HEK293 (cell line): ENCODE data around the gene SYNC.
"Not testable (repeated sequence)": the region's sequence is repeated elsewhere in the genome, so short reads cannot be mapped to it uniquely, and the experiment has no call there.

ENCODE experiments used
- BCL11A ChIP-seq: fragments of 450-650 bp; formaldehyde crosslinking; IDR thresholded peaks from 2 replicates; pipeline ENCODE4 v1.5.1; 2016; ENCODE audit warnings: low read depth, missing biosample characterization, missing genetic modification characterization
- ZBTB7A ChIP-seq: fragments of 450-650 bp; formaldehyde crosslinking; IDR thresholded peaks from 2 replicates; pipeline ENCODE4 v1.5.1; 2016; ENCODE audit warnings: low read depth, missing biosample characterization, missing genetic modification characterization
- ZNF37A ChIP-seq: fragments of 450-650 bp; IDR thresholded peaks from 2 replicates; pipeline ENCODE4 v1.5.1; 2018; ENCODE audit warnings: missing biosample characterization, missing genetic modification characterization
- ZNF48 ChIP-seq: fragments of 450-650 bp; formaldehyde crosslinking; IDR thresholded peaks from 2 replicates; pipeline ENCODE4 v1.5.1; 2016; ENCODE audit warnings: missing biosample characterization, missing genetic modification characterization
- ZNF548 ChIP-seq: fragments of 450-650 bp; formaldehyde crosslinking; IDR thresholded peaks from 2 replicates; pipeline ENCODE4 v1.5.1; 2016; ENCODE audit warnings: missing biosample characterization, missing genetic modification characterization
- ZNF561 ChIP-seq: fragments of 450-650 bp; IDR thresholded peaks from 2 replicates; pipeline ENCODE4 v1.5.1; 2018; ENCODE audit warnings: missing biosample characterization, missing genetic modification characterization, borderline replicate concordance
- ZNF768 ChIP-seq: fragments of 450-650 bp; formaldehyde crosslinking; IDR thresholded peaks from 2 replicates; pipeline ENCODE4 v1.5.1; 2018; ENCODE audit warnings: missing biosample characterization, mild to moderate bottlenecking, missing genetic modification characterization
- ZSCAN16 ChIP-seq: fragments of 450-650 bp; formaldehyde crosslinking; IDR thresholded peaks from 2 replicates; pipeline ENCODE4 v1.5.1; 2016; ENCODE audit warnings: missing biosample characterization, missing genetic modification characterization
- TF ChIP-seq, protein P1 (sequence below): sonication (generic); formaldehyde crosslinking; IDR thresholded peaks from 2 replicates; pipeline ENCODE4 v1.8.1; 2022; ENCODE audit warnings: mild to moderate bottlenecking, moderate library complexity, missing genetic modification reagents
- TF ChIP-seq, protein P2 (sequence below): fragments of 450-650 bp; formaldehyde crosslinking; IDR thresholded peaks from 2 replicates; pipeline ENCODE4 v1.5.1; 2016; ENCODE audit warnings: missing biosample characterization, missing genetic modification characterization
- TF ChIP-seq, protein P3 (sequence below): fragments of 450-650 bp; formaldehyde crosslinking; IDR thresholded peaks from 2 replicates; pipeline ENCODE4 v1.5.1; 2017; ENCODE audit warnings: missing biosample characterization, mild to moderate bottlenecking, missing genetic modification characterization, moderate library complexity

DNA sequence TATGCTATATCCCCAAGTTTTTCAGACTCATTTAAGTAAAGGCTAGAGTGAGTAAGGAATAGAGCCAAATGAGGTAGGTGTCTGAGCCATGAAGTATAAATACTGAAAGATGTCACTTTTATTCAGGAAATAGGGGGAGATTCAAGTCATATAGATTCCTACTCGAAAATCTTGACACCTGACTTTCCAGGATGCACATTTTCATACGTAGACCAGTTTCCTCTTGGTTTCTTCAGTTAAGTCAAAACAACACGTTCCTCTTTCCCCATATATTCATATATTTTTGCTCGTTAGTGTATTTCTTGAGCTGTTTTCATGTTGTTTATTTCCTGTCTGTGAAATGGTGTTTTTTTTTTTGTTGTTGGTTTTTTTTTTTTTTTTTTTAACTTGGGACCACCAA, 22.6 kb downstream of the SYNC start:
- TF ChIP-seq, protein P1, sequence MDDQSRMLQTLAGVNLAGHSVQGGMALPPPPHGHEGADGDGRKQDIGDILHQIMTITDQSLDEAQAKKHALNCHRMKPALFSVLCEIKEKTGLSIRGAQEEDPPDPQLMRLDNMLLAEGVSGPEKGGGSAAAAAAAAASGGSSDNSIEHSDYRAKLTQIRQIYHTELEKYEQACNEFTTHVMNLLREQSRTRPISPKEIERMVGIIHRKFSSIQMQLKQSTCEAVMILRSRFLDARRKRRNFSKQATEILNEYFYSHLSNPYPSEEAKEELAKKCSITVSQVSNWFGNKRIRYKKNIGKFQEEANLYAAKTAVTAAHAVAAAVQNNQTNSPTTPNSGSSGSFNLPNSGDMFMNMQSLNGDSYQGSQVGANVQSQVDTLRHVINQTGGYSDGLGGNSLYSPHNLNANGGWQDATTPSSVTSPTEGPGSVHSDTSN (CRISPR knock-in tag) = not testable (repeated sequence)
- TF ChIP-seq, protein P2, sequence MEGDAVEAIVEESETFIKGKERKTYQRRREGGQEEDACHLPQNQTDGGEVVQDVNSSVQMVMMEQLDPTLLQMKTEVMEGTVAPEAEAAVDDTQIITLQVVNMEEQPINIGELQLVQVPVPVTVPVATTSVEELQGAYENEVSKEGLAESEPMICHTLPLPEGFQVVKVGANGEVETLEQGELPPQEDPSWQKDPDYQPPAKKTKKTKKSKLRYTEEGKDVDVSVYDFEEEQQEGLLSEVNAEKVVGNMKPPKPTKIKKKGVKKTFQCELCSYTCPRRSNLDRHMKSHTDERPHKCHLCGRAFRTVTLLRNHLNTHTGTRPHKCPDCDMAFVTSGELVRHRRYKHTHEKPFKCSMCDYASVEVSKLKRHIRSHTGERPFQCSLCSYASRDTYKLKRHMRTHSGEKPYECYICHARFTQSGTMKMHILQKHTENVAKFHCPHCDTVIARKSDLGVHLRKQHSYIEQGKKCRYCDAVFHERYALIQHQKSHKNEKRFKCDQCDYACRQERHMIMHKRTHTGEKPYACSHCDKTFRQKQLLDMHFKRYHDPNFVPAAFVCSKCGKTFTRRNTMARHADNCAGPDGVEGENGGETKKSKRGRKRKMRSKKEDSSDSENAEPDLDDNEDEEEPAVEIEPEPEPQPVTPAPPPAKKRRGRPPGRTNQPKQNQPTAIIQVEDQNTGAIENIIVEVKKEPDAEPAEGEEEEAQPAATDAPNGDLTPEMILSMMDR (tag by site-specific recombination) = not testable (repeated sequence)
- TF ChIP-seq ZNF561 (tag by site-specific recombination); ZNF48; ZNF37A; ZBTB7A (tag by site-specific recombination); BCL11A; ZNF548 (tag by site-specific recombination); ZNF768; ZSCAN16 (tag by site-specific recombination): not testable (repeated sequence)
- TF ChIP-seq, protein P3, sequence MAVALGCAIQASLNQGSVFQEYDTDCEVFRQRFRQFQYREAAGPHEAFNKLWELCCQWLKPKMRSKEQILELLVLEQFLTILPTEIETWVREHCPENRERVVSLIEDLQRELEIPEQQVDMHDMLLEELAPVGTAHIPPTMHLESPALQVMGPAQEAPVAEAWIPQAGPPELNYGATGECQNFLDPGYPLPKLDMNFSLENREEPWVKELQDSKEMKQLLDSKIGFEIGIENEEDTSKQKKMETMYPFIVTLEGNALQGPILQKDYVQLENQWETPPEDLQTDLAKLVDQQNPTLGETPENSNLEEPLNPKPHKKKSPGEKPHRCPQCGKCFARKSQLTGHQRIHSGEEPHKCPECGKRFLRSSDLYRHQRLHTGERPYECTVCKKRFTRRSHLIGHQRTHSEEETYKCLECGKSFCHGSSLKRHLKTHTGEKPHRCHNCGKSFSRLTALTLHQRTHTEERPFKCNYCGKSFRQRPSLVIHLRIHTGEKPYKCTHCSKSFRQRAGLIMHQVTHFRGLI (tag by site-specific recombination) = not testable (repeated sequence)
